Liver (tissue), 9 donors: ENCODE results near the gene CDH7. TPM values are rescaled to one million over a fixed set of nuclear protein-coding genes. Genes with fewer than 3 reads are reported as not detected.

Experiments
- DNase-seq: peaks from one replicate; pipeline ENCODE4 v3.0.0-alpha.2; 2017; ENCODE audit warnings: low spot score
- H3K27ac ChIP-seq, 2 donors: one replicate each; pipeline ENCODE4 v1.7.0; 2013; ENCODE audit warnings: inconsistent platforms in 2 of 2, low read length in 2 of 2, control low read depth in 1 of 2, low read depth in 1 of 2, mild to moderate bottlenecking in 1 of 2
- H3K27me3 ChIP-seq, 4 donors: one replicate each; pipeline versions ENCODE4 v1.6.1 to v1.7.0; 2013; ENCODE audit warnings: low read length in 3 of 4, inconsistent platforms in 1 of 4, mild to moderate bottlenecking in 1 of 4, moderate library complexity in 1 of 4; ENCODE audit not compliant: control insufficient read depth in 4 of 4, insufficient read depth in 4 of 4
- H3K36me3 ChIP-seq, 4 donors: one replicate each; pipeline versions ENCODE4 v1.6.1 to v1.7.0; 2013; ENCODE audit warnings: low read length in 3 of 4, mild to moderate bottlenecking in 3 of 4, low read depth in 1 of 4, moderate library complexity in 1 of 4; ENCODE audit not compliant: control insufficient read depth in 4 of 4, insufficient read depth in 3 of 4
- H3K4me1 ChIP-seq, 4 donors: one replicate each; pipeline versions ENCODE4 v1.6.1 to v1.7.0; 2013; ENCODE audit warnings: low read length in 3 of 4, mild to moderate bottlenecking in 3 of 4, moderate library complexity in 1 of 4; ENCODE audit not compliant: control insufficient read depth in 4 of 4, insufficient read depth in 4 of 4
- H3K4me3 ChIP-seq, 3 donors: one replicate each; pipeline versions ENCODE4 v1.6.1 to v1.7.0; 2013; ENCODE audit warnings: low read length in 3 of 3, control low read depth in 1 of 3, low read depth in 1 of 3, mild to moderate bottlenecking in 1 of 3
- H3K9ac ChIP-seq, 2 donors: one replicate each; pipeline ENCODE4 v1.7.0; 2013; ENCODE audit warnings: low read length in 2 of 2, mild to moderate bottlenecking in 2 of 2, moderate library complexity in 2 of 2, control low read depth in 1 of 2, low read depth in 1 of 2
- H3K9me3 ChIP-seq, 4 donors: one replicate each; pipeline versions ENCODE4 v1.6.1 to v1.7.0; 2013; ENCODE audit warnings: low read length in 3 of 4; ENCODE audit not compliant: control insufficient read depth in 4 of 4
- EGR1 ChIP-seq, 2 donors: IDR thresholded peaks; 2 replicates each; pipeline ENCODE4 v1.6.1; 2016 to 2018; ENCODE audit warnings: antibody characterized with exemption in 2 of 2, low read depth in 2 of 2
- FOXA1 ChIP-seq: IDR thresholded peaks from 2 replicates; pipeline ENCODE4 v1.6.1; 2016; ENCODE audit warnings: antibody characterized with exemption
- FOXA2 ChIP-seq: IDR thresholded peaks from 2 replicates; pipeline ENCODE4 v1.6.1; 2016; ENCODE audit warnings: antibody characterized with exemption
- GABPA ChIP-seq, 2 donors: IDR thresholded peaks in 1 of 2; conservative IDR thresholded peaks in 1 of 2; 2 replicates each; pipeline ENCODE4 v1.6.1; 2016; ENCODE audit warnings: antibody characterized with exemption in 2 of 2, mild to moderate bottlenecking in 1 of 2, moderate library complexity in 1 of 2
- HNF4A ChIP-seq, 2 donors: conservative IDR thresholded peaks; 2 replicates each; pipeline ENCODE4 v1.6.1; 2016; ENCODE audit warnings: antibody characterized with exemption in 2 of 2, mild to moderate bottlenecking in 2 of 2
- HNF4G ChIP-seq: IDR thresholded peaks from 2 replicates; pipeline ENCODE4 v1.6.1; 2016; ENCODE audit warnings: antibody characterized with exemption
- JUND ChIP-seq, 2 donors: IDR thresholded peaks; 2 replicates each; pipeline ENCODE4 v1.6.1; 2016; ENCODE audit warnings: antibody characterized with exemption in 2 of 2
- NR2F2 ChIP-seq: IDR thresholded peaks from 2 replicates; pipeline ENCODE4 v1.6.1; 2016; ENCODE audit warnings: antibody characterized with exemption
- RAD21 ChIP-seq, 2 donors: IDR thresholded peaks; 2 replicates each; pipeline ENCODE4 v1.6.1; 2016; ENCODE audit warnings: antibody characterized with exemption in 2 of 2, mild to moderate bottlenecking in 2 of 2
- RXRA ChIP-seq, 2 donors: IDR thresholded peaks; 2 replicates each; pipeline ENCODE4 v1.6.1; 2017 to 2018; ENCODE audit warnings: antibody characterized with exemption in 2 of 2, mild to moderate bottlenecking in 1 of 2
- SP1 ChIP-seq: IDR thresholded peaks from 2 replicates; pipeline ENCODE4 v1.6.1; 2018; ENCODE audit warnings: antibody characterized with exemption, mild to moderate bottlenecking
- YY1 ChIP-seq: IDR thresholded peaks from 2 replicates; pipeline ENCODE4 v1.6.1; 2016; ENCODE audit warnings: antibody characterized with exemption, mild to moderate bottlenecking
- WGBS: extraction: QIAGEN DNeasy Blood & Tissue Kit; methylation state at CpG from one replicate; pipeline ENCODE4 v1.1.7; 2013; 5-methylcytosine and 5-hydroxymethylcytosine counted together
- polyA plus RNA-seq, 2 donors: library from polyadenylated mRNA; stranded (reverse) in 1 of 2; unstranded in 1 of 2; fragments of 200-250 nt in 1 of 2; fragments of >200 nt in 1 of 2; fragmentation: Nextera tagmentation in 1 of 2; extraction: Ambion mirVana in 1 of 2; gene quantifications; one replicate each; pipeline versions ENCODE4 v1.2.1 to v1.2.3, GENCODE V29; 2013 to 2015
- total RNA-seq, 2 donors: library from RNA; depleted of rRNA; stranded (reverse); fragments of >200 nt; gene quantifications; one replicate each; pipeline ENCODE4 v1.2.3, GENCODE V29; 2014
- TF ChIP-seq, protein P1 (sequence below): fragments of 150-350 bp; IDR thresholded peaks from 2 replicates; pipeline ENCODE4 v1.5.1; 2017; ENCODE audit warnings: improper control_type of control experiment, low read depth, low read length; ENCODE audit not compliant: missing input control
- TF ChIP-seq, protein P2 (sequence below): IDR thresholded peaks from 2 replicates; pipeline ENCODE4 v1.6.1; 2016; ENCODE audit warnings: antibody characterized with exemption
- TF ChIP-seq, protein P3 (sequence below): IDR thresholded peaks from 2 replicates; pipeline ENCODE4 v1.6.1; 2016; ENCODE audit warnings: antibody characterized with exemption, mild to moderate bottlenecking
- TF ChIP-seq, protein P4 (sequence below): IDR thresholded peaks from 2 replicates; pipeline ENCODE4 v1.6.1; 2016; ENCODE audit warnings: antibody characterized with exemption
- TF ChIP-seq, protein P5 (sequence below): IDR thresholded peaks from 2 replicates; pipeline ENCODE4 v1.6.1; 2016; ENCODE audit warnings: antibody characterized with exemption
- donor health status: healthy.
- donor health status: healthy.
- donor health status: healthy.
- donor health status: healthy.
- donor health status: healthy.

CDH7 gene
- total and polyA plus RNA-seq, 4 donors = under 0.01 TPM; not detected in 3

DNA sequence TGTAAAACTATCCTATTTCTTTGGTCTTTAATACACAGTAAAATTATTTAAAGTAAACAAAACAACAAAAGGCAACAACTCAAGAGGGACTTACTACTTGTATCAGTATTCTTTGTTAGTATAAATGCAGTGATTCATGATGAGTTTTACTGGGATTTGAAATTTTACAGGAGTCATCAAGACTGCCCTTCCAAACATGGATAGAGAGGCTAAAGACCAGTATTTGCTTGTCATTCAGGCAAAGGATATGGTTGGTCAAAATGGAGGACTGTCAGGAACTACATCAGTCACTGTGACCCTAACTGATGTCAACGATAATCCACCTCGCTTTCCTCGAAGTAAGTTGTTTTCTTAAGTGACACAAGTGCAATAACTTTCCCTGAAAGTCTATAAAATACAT lies 71.1 kb downstream of the CDH7 start (continued):
- TF ChIP-seq, protein P1, sequence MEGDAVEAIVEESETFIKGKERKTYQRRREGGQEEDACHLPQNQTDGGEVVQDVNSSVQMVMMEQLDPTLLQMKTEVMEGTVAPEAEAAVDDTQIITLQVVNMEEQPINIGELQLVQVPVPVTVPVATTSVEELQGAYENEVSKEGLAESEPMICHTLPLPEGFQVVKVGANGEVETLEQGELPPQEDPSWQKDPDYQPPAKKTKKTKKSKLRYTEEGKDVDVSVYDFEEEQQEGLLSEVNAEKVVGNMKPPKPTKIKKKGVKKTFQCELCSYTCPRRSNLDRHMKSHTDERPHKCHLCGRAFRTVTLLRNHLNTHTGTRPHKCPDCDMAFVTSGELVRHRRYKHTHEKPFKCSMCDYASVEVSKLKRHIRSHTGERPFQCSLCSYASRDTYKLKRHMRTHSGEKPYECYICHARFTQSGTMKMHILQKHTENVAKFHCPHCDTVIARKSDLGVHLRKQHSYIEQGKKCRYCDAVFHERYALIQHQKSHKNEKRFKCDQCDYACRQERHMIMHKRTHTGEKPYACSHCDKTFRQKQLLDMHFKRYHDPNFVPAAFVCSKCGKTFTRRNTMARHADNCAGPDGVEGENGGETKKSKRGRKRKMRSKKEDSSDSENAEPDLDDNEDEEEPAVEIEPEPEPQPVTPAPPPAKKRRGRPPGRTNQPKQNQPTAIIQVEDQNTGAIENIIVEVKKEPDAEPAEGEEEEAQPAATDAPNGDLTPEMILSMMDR = no peak
- TF ChIP-seq SP1 = no peak
- TF ChIP-seq, protein P2, sequence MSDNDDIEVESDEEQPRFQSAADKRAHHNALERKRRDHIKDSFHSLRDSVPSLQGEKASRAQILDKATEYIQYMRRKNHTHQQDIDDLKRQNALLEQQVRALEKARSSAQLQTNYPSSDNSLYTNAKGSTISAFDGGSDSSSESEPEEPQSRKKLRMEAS = no peak
- no peak for TF ChIP-seq HNF4G
- no peak for TF ChIP-seq NR2F2
- TF ChIP-seq HNF4A (conservative IDR thresholded peaks at IDR 0.05) = no peak
- no peak for TF ChIP-seq RAD21 (IDR thresholded peaks at IDR 0.05)
- no peak for TF ChIP-seq EGR1 (IDR thresholded peaks at IDR 0.05; ENCODE audit: low read depth in 2 of 2)

DNA sequence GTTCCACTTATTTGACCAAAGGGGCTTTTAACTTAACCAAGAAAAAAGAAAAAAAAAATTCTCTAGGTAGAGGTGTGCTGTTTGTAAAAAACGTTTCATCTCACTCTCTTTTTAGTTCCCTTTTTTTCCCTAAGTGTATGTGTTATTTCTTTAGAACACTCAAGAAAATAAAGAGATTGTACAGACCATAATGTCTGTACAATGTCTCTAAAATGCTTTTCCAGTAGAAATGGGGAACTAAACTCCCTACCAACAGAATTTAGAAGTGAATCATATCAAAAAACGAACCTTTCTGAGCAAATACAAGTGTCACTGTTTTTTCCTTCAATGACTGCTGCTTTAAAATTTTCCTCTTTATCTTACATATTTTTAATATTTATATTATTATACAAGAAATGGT lies 72.0 kb downstream of the CDH7 start:
- H3K27me3 ChIP-seq = no peaks in the 10 kb centered on the region
- H3K27ac ChIP-seq = no peak overlapping the region
- no peaks in the 10 kb centered on the region for H3K36me3 ChIP-seq
- H3K9ac ChIP-seq = no peak overlapping the region
- TF ChIP-seq, protein P3, sequence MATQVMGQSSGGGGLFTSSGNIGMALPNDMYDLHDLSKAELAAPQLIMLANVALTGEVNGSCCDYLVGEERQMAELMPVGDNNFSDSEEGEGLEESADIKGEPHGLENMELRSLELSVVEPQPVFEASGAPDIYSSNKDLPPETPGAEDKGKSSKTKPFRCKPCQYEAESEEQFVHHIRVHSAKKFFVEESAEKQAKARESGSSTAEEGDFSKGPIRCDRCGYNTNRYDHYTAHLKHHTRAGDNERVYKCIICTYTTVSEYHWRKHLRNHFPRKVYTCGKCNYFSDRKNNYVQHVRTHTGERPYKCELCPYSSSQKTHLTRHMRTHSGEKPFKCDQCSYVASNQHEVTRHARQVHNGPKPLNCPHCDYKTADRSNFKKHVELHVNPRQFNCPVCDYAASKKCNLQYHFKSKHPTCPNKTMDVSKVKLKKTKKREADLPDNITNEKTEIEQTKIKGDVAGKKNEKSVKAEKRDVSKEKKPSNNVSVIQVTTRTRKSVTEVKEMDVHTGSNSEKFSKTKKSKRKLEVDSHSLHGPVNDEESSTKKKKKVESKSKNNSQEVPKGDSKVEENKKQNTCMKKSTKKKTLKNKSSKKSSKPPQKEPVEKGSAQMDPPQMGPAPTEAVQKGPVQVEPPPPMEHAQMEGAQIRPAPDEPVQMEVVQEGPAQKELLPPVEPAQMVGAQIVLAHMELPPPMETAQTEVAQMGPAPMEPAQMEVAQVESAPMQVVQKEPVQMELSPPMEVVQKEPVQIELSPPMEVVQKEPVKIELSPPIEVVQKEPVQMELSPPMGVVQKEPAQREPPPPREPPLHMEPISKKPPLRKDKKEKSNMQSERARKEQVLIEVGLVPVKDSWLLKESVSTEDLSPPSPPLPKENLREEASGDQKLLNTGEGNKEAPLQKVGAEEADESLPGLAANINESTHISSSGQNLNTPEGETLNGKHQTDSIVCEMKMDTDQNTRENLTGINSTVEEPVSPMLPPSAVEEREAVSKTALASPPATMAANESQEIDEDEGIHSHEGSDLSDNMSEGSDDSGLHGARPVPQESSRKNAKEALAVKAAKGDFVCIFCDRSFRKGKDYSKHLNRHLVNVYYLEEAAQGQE = no peak
- TF ChIP-seq FOXA1 (no peak), JUND (IDR thresholded peaks at IDR 0.05) (no peak), RXRA (IDR thresholded peaks at IDR 0.05) (no peak), GABPA (IDR thresholded peaks at IDR 0.05 in 1 of 2, conservative IDR thresholded peaks at IDR 0.05 in 1 of 2) (no peak), FOXA2 (no peak), HNF4G (no peak), HNF4A (conservative IDR thresholded peaks at IDR 0.05) (no peak), YY1 (no peak), RAD21 (IDR thresholded peaks at IDR 0.05) (no peak), NR2F2 (no peak), EGR1 (IDR thresholded peaks at IDR 0.05; ENCODE audit: low read depth in 2 of 2) (no peak), SP1 (no peak)
- TF ChIP-seq, protein P2 = no peak
- TF ChIP-seq, protein P4, sequence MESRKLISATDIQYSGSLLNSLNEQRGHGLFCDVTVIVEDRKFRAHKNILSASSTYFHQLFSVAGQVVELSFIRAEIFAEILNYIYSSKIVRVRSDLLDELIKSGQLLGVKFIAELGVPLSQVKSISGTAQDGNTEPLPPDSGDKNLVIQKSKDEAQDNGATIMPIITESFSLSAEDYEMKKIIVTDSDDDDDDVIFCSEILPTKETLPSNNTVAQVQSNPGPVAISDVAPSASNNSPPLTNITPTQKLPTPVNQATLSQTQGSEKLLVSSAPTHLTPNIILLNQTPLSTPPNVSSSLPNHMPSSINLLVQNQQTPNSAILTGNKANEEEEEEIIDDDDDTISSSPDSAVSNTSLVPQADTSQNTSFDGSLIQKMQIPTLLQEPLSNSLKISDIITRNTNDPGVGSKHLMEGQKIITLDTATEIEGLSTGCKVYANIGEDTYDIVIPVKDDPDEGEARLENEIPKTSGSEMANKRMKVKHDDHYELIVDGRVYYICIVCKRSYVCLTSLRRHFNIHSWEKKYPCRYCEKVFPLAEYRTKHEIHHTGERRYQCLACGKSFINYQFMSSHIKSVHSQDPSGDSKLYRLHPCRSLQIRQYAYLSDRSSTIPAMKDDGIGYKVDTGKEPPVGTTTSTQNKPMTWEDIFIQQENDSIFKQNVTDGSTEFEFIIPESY = no peak
- TF ChIP-seq, protein P1 = no peak
- TF ChIP-seq, protein P5, sequence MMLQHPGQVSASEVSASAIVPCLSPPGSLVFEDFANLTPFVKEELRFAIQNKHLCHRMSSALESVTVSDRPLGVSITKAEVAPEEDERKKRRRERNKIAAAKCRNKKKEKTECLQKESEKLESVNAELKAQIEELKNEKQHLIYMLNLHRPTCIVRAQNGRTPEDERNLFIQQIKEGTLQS = no peak
- 22% methylated on average over 2 of the region's 2 CpGs for WGBS
- H3K9me3 ChIP-seq = no peaks in the 10 kb centered on the region
- no peak for DNase-seq
- H3K4me3 ChIP-seq = no peak overlapping the region
- H3K4me1 ChIP-seq = no peaks in the 10 kb centered on the region
